HepG2 (cell line): ENCODE measurements around the gene SLC5A10. TPM values are rescaled to one million over a fixed set of nuclear protein-coding genes. Genes with fewer than 3 reads are reported as not detected.

Source experiments
- DPF2 ChIP-seq: sonication (generic); formaldehyde crosslinking; IDR thresholded peaks from 2 replicates; pipeline ENCODE4 v1.4.0; 2020; ENCODE audit warnings: mild to moderate bottlenecking, low read depth, missing genetic modification reagents, borderline replicate concordance
- HNRNPUL1 ChIP-seq: fragments of 200-400 bp; formaldehyde crosslinking; IDR thresholded peaks from 2 replicates; pipeline ENCODE4 v1.6.1; 2017; ENCODE audit warnings: low read depth, mild to moderate bottlenecking, low read length, moderate library complexity
- MAFG ChIP-seq: sonication (generic); formaldehyde crosslinking; IDR thresholded peaks from 2 replicates; pipeline ENCODE4 v1.5.1; 2020; ENCODE audit warnings: mild to moderate bottlenecking, missing genetic modification reagents
- MTA3 ChIP-seq: sonication (generic); formaldehyde crosslinking; IDR thresholded peaks from 2 replicates; pipeline ENCODE4 v1.4.0; 2020; ENCODE audit warnings: missing genetic modification reagents
- NFKB2 ChIP-seq: sonication (generic); formaldehyde crosslinking; IDR thresholded peaks from 2 replicates; pipeline ENCODE4 v1.4.0; 2020; ENCODE audit warnings: missing genetic modification reagents, borderline replicate concordance
- PITX1 ChIP-seq: sonication (generic); formaldehyde crosslinking; IDR thresholded peaks from 2 replicates; pipeline ENCODE4 v1.5.1; 2020; ENCODE audit warnings: mild to moderate bottlenecking, missing genetic modification reagents
- SIX1 ChIP-seq: sonication (generic); formaldehyde crosslinking; IDR thresholded peaks from 2 replicates; pipeline ENCODE4 v1.4.0; 2020; ENCODE audit warnings: missing genetic modification reagents, borderline replicate concordance
- SMARCC2 ChIP-seq: fragments of 450-650 bp; IDR thresholded peaks from 2 replicates; pipeline ENCODE4 v1.6.1; 2017; ENCODE audit warnings: antibody characterized with exemption, mild to moderate bottlenecking
- STAG1 ChIP-seq: sonication (generic); formaldehyde crosslinking; IDR thresholded peaks from 2 replicates; pipeline ENCODE4 v1.4.0; 2020; ENCODE audit warnings: missing genetic modification reagents
- YEATS2 ChIP-seq: sonication (generic); formaldehyde crosslinking; IDR thresholded peaks from 2 replicates; pipeline ENCODE4 v1.4.0; 2020; ENCODE audit warnings: missing genetic modification reagents, borderline replicate concordance
- ZNF234 ChIP-seq: sonication (generic); formaldehyde crosslinking; conservative IDR thresholded peaks from 2 replicates; pipeline ENCODE4 v1.5.1; 2020; ENCODE audit warnings: mild to moderate bottlenecking, missing genetic modification reagents
- ZNF367 ChIP-seq: sonication (generic); formaldehyde crosslinking; IDR thresholded peaks from 2 replicates; pipeline ENCODE4 v1.4.0; 2020; ENCODE audit warnings: missing genetic modification reagents, borderline replicate concordance
- ZNF674 ChIP-seq: sonication (generic); formaldehyde crosslinking; IDR thresholded peaks from 2 replicates; pipeline ENCODE4 v1.5.0; 2020; ENCODE audit warnings: low read depth, mild to moderate bottlenecking, missing genetic modification reagents
- ZSCAN30 ChIP-seq: sonication (generic); formaldehyde crosslinking; IDR thresholded peaks from 2 replicates; pipeline ENCODE4 v1.5.0; 2020; ENCODE audit warnings: mild to moderate bottlenecking, missing genetic modification reagents
- polyA plus RNA-seq, 8 experiments: library from polyadenylated mRNA; depleted of rRNA in 3 of 8; stranded (reverse) in 7 of 8; unstranded in 1 of 8; fragments of >200 nt; fragmentation: Illumina TruSeq in 4 of 8; extraction: Trizol in 4 of 8; gene quantifications; 2 replicates each; pipeline versions ENCODE4 v1.2.1 to v1.2.3, GENCODE V29; 2011 to 2016; ENCODE audit warnings: low read depth in 4 of 8, missing spikeins in 1 of 8, mixed read lengths in 1 of 8; ENCODE audit not compliant: insufficient read depth in 1 of 8
- total RNA-seq, 5 experiments: library from RNA; depleted of rRNA; stranded (reverse); fragments of >200 nt; fragmentation: Illumina TruSeq; extraction: Trizol; gene quantifications; 2 replicates each; pipeline ENCODE4 v1.2.3, GENCODE V29; 2016; ENCODE audit warnings: low read depth in 1 of 5
- TF ChIP-seq, protein P1 (sequence below): sonication (generic); formaldehyde crosslinking; IDR thresholded peaks from 2 replicates; pipeline ENCODE4 v1.4.0; 2020; ENCODE audit warnings: mild to moderate bottlenecking, missing genetic modification reagents
- TF ChIP-seq, protein P2 (sequence below): sonication (generic); formaldehyde crosslinking; IDR thresholded peaks from 2 replicates; pipeline ENCODE4 v1.5.1; 2020; ENCODE audit warnings: missing genetic modification reagents, mild to moderate bottlenecking, borderline replicate concordance
- TF ChIP-seq, protein P3 (sequence below): IDR thresholded peaks from 2 replicates; pipeline ENCODE4 v1.4.0; 2020; ENCODE audit warnings: mild to moderate bottlenecking, missing genetic modification reagents

The SLC5A10 gene
- total and polyA plus RNA-seq, 2 of the 13 experiments (the other 11 are each of a cell fraction or from before 2014, with no cell fraction given): 0.05 TPM; not detected in 1

DNA sequence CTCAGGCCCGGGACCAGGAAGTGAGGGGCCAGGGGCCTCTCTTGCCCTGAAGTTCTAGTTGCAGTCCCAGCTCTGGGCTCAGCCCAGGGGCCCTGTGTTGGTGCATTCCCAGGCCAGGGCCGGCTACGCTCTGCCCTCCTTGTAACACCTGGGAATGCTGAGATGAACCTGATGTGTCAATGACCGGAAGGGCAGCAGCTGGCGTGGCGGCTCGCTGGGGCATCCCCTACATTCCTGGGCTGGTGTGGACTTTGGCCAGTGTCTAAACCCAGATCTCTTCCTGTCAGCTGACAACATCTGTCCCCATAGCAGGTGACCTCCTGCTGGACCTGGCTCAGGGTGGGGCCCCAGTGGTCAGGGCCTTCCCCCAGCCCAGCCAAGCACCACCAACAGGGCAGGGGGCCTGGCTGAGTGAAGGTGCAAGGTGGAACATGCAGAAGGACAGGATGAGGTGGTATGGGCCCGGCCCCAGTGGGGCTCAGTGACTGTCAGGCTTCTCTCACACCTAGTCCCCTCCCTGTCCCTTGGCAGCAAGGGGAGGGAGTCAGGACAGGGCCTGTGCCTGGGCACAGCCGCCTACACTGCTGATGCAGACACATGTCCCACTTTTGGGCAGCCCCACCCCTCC lies 36.7 kb downstream of the SLC5A10 start (continued):
- TF ChIP-seq STAG1 (CRISPR knock-in tag) (peak; percentile 36; the same call in 1 of the 2 replicates), DPF2 (CRISPR knock-in tag) (peak; percentile 96), ZNF674 (no peak), PITX1 (CRISPR knock-in tag) (peak; percentile 88), MTA3 (CRISPR knock-in tag) (no peak), YEATS2 (peak; percentile 89; the same call in 1 of the 2 replicates), SIX1 (peak; percentile 19; the same call in 1 of the 2 replicates), SMARCC2 (no peak), ZNF234 (CRISPR knock-in tag) (peak; percentile 79; the same call in 1 of the 2 replicates), ZSCAN30 (CRISPR knock-in tag) (no peak), MAFG (CRISPR knock-in tag) (no peak), ZNF367 (CRISPR knock-in tag) (no peak), NFKB2 (CRISPR knock-in tag) (no peak; the same call in 1 of the 2 replicates), HNRNPUL1 (no peak)
- TF ChIP-seq, protein P1, sequence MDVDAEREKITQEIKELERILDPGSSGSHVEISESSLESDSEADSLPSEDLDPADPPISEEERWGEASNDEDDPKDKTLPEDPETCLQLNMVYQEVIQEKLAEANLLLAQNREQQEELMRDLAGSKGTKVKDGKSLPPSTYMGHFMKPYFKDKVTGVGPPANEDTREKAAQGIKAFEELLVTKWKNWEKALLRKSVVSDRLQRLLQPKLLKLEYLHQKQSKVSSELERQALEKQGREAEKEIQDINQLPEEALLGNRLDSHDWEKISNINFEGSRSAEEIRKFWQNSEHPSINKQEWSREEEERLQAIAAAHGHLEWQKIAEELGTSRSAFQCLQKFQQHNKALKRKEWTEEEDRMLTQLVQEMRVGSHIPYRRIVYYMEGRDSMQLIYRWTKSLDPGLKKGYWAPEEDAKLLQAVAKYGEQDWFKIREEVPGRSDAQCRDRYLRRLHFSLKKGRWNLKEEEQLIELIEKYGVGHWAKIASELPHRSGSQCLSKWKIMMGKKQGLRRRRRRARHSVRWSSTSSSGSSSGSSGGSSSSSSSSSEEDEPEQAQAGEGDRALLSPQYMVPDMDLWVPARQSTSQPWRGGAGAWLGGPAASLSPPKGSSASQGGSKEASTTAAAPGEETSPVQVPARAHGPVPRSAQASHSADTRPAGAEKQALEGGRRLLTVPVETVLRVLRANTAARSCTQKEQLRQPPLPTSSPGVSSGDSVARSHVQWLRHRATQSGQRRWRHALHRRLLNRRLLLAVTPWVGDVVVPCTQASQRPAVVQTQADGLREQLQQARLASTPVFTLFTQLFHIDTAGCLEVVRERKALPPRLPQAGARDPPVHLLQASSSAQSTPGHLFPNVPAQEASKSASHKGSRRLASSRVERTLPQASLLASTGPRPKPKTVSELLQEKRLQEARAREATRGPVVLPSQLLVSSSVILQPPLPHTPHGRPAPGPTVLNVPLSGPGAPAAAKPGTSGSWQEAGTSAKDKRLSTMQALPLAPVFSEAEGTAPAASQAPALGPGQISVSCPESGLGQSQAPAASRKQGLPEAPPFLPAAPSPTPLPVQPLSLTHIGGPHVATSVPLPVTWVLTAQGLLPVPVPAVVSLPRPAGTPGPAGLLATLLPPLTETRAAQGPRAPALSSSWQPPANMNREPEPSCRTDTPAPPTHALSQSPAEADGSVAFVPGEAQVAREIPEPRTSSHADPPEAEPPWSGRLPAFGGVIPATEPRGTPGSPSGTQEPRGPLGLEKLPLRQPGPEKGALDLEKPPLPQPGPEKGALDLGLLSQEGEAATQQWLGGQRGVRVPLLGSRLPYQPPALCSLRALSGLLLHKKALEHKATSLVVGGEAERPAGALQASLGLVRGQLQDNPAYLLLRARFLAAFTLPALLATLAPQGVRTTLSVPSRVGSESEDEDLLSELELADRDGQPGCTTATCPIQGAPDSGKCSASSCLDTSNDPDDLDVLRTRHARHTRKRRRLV (CRISPR knock-in tag): peak; percentile 94; the same call in 1 of the 2 replicates
- TF ChIP-seq, protein P2, sequence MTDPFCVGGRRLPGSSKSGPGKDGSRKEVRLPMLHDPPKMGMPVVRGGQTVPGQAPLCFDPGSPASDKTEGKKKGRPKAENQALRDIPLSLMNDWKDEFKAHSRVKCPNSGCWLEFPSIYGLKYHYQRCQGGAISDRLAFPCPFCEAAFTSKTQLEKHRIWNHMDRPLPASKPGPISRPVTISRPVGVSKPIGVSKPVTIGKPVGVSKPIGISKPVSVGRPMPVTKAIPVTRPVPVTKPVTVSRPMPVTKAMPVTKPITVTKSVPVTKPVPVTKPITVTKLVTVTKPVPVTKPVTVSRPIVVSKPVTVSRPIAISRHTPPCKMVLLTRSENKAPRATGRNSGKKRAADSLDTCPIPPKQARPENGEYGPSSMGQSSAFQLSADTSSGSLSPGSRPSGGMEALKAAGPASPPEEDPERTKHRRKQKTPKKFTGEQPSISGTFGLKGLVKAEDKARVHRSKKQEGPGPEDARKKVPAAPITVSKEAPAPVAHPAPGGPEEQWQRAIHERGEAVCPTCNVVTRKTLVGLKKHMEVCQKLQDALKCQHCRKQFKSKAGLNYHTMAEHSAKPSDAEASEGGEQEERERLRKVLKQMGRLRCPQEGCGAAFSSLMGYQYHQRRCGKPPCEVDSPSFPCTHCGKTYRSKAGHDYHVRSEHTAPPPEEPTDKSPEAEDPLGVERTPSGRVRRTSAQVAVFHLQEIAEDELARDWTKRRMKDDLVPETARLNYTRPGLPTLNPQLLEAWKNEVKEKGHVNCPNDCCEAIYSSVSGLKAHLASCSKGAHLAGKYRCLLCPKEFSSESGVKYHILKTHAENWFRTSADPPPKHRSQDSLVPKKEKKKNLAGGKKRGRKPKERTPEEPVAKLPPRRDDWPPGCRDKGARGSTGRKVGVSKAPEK (CRISPR knock-in tag): 0 out of 2 replicates have a peak, but pooled peaks have one; percentile 39
- TF ChIP-seq, protein P3, sequence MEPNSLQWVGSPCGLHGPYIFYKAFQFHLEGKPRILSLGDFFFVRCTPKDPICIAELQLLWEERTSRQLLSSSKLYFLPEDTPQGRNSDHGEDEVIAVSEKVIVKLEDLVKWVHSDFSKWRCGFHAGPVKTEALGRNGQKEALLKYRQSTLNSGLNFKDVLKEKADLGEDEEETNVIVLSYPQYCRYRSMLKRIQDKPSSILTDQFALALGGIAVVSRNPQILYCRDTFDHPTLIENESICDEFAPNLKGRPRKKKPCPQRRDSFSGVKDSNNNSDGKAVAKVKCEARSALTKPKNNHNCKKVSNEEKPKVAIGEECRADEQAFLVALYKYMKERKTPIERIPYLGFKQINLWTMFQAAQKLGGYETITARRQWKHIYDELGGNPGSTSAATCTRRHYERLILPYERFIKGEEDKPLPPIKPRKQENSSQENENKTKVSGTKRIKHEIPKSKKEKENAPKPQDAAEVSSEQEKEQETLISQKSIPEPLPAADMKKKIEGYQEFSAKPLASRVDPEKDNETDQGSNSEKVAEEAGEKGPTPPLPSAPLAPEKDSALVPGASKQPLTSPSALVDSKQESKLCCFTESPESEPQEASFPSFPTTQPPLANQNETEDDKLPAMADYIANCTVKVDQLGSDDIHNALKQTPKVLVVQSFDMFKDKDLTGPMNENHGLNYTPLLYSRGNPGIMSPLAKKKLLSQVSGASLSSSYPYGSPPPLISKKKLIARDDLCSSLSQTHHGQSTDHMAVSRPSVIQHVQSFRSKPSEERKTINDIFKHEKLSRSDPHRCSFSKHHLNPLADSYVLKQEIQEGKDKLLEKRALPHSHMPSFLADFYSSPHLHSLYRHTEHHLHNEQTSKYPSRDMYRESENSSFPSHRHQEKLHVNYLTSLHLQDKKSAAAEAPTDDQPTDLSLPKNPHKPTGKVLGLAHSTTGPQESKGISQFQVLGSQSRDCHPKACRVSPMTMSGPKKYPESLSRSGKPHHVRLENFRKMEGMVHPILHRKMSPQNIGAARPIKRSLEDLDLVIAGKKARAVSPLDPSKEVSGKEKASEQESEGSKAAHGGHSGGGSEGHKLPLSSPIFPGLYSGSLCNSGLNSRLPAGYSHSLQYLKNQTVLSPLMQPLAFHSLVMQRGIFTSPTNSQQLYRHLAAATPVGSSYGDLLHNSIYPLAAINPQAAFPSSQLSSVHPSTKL (CRISPR knock-in tag): peak; percentile 98
